HepG2 (cell line): ENCODE results near the gene MICAL3. TPM values are rescaled to one million over a fixed set of nuclear protein-coding genes. Genes with fewer than 3 reads are reported as not detected.

ENCODE experiments used
- ATF6 ChIP-seq: sonication (generic); formaldehyde crosslinking; conservative IDR thresholded peaks from 2 replicates; pipeline ENCODE4 v1.4.0; 2020; ENCODE audit warnings: missing genetic modification reagents
- BCLAF1 ChIP-seq: fragments of 450-650 bp; IDR thresholded peaks from 2 replicates; pipeline ENCODE4 v1.6.1; 2017; ENCODE audit warnings: mild to moderate bottlenecking
- BORCS8-MEF2B ChIP-seq: sonication (generic); formaldehyde crosslinking; IDR thresholded peaks from 2 replicates; pipeline ENCODE4 v1.8.0; 2022; ENCODE audit warnings: mild to moderate bottlenecking, missing genetic modification reagents
- CEBPB ChIP-seq: IDR thresholded peaks from 2 replicates; pipeline ENCODE4 v1.6.1; 2011; ENCODE audit warnings: low read depth, low read length, improper control_type of control experiment, borderline replicate concordance
- JARID2 ChIP-seq: sonication (generic); formaldehyde crosslinking; IDR thresholded peaks from 2 replicates; pipeline ENCODE4 v1.8.1; 2023; ENCODE audit warnings: missing genetic modification reagents, inconsistent platforms; ENCODE audit not compliant: insufficient replicate concordance
- MAZ ChIP-seq, 2 experiments: sonication (generic) in 1 of 2; formaldehyde crosslinking in 1 of 2; IDR thresholded peaks; 2 replicates each; pipeline versions ENCODE4 v1.5.0 to v1.6.1; 2012 to 2020; ENCODE audit warnings: low read depth in 2 of 2, mild to moderate bottlenecking in 2 of 2, borderline replicate concordance in 1 of 2, improper control_type of control experiment in 1 of 2, low read length in 1 of 2, missing genetic modification reagents in 1 of 2, moderate library complexity in 1 of 2
- SALL1 ChIP-seq: sonication (generic); formaldehyde crosslinking; IDR thresholded peaks from 2 replicates; pipeline ENCODE4 v1.8.0; 2022; ENCODE audit warnings: mild to moderate bottlenecking, missing genetic modification reagents
- SNAPC2 ChIP-seq: sonication (generic); formaldehyde crosslinking; IDR thresholded peaks from 2 replicates; pipeline ENCODE4 v1.8.1; 2022; ENCODE audit warnings: mild to moderate bottlenecking, missing genetic modification reagents
- ZFP36L1 ChIP-seq: sonication (generic); formaldehyde crosslinking; IDR thresholded peaks from 2 replicates; pipeline ENCODE4 v1.8.0; 2022; ENCODE audit warnings: mild to moderate bottlenecking, missing genetic modification reagents, moderate library complexity
- ZNF280D ChIP-seq: sonication (generic); formaldehyde crosslinking; IDR thresholded peaks from 2 replicates; pipeline ENCODE4 v1.5.1; 2020; ENCODE audit warnings: mild to moderate bottlenecking, missing genetic modification reagents
- ZNF362 ChIP-seq: sonication (generic); formaldehyde crosslinking; IDR thresholded peaks from 2 replicates; pipeline ENCODE4 v1.4.0; 2020; ENCODE audit warnings: missing genetic modification reagents, mild to moderate bottlenecking, borderline replicate concordance
- ZNF441 ChIP-seq: sonication (generic); formaldehyde crosslinking; IDR thresholded peaks from 2 replicates; pipeline ENCODE4 v1.7.0; 2021; ENCODE audit warnings: missing genetic modification reagents, borderline replicate concordance
- ZNF512B ChIP-seq: sonication (generic); formaldehyde crosslinking; IDR thresholded peaks from 2 replicates; pipeline ENCODE4 v1.5.1; 2020; ENCODE audit warnings: missing genetic modification reagents, mild to moderate bottlenecking, borderline replicate concordance
- ZNF713 ChIP-seq: sonication (generic); formaldehyde crosslinking; IDR thresholded peaks from 2 replicates; pipeline ENCODE4 v1.4.0; 2020; ENCODE audit warnings: mild to moderate bottlenecking, missing genetic modification reagents
- ZNF841 ChIP-seq: sonication (generic); formaldehyde crosslinking; IDR thresholded peaks from 2 replicates; pipeline ENCODE4 v1.8.1; 2023; ENCODE audit warnings: missing genetic modification reagents, borderline replicate concordance
- polyA plus RNA-seq, 8 experiments: library from polyadenylated mRNA; depleted of rRNA in 3 of 8; stranded (reverse) in 7 of 8; unstranded in 1 of 8; fragments of >200 nt; fragmentation: Illumina TruSeq in 4 of 8; extraction: Trizol in 4 of 8; gene quantifications; 2 replicates each; pipeline versions ENCODE4 v1.2.1 to v1.2.3, GENCODE V29; 2011 to 2016; ENCODE audit warnings: low read depth in 4 of 8, missing spikeins in 1 of 8, mixed read lengths in 1 of 8; ENCODE audit not compliant: insufficient read depth in 1 of 8
- total RNA-seq, 5 experiments: library from RNA; depleted of rRNA; stranded (reverse); fragments of >200 nt; fragmentation: Illumina TruSeq; extraction: Trizol; gene quantifications; 2 replicates each; pipeline ENCODE4 v1.2.3, GENCODE V29; 2016; ENCODE audit warnings: low read depth in 1 of 5

Gene MICAL3
- total and polyA plus RNA-seq, 2 of the 13 experiments (the other 11 are each of a cell fraction or from before 2014, with no cell fraction given) = 5.3 to 12.5 TPM

- TF ChIP-seq ZNF280D (CRISPR knock-in tag) = 0 out of 2 replicates have a peak, but pooled peaks have one; percentile 11
- TF ChIP-seq SALL1 = peak; percentile 90
- TF ChIP-seq ZNF713 (CRISPR knock-in tag) = no peak
- no peak for TF ChIP-seq ZFP36L1 (CRISPR knock-in tag)
- no peak for TF ChIP-seq ZNF362
- TF ChIP-seq BORCS8-MEF2B (CRISPR knock-in tag) = peak; percentile 30; the same call in 1 of the 2 replicates
- TF ChIP-seq ATF6 (CRISPR knock-in tag) = no peak
- no peak for TF ChIP-seq MAZ (IDR thresholded peaks at IDR 0.05; ENCODE audit: borderline replicate concordance, low read depth, low read length)
- peak; percentile 10; the same call in 1 of the 2 replicates for TF ChIP-seq MAZ (CRISPR knock-in tag; IDR thresholded peaks at IDR 0.05; ENCODE audit: low read depth)
- TF ChIP-seq ZNF512B (CRISPR knock-in tag) = no peak
- no peak for TF ChIP-seq CEBPB
- TF ChIP-seq ZNF441 (CRISPR knock-in tag) = no peak; the same call in 1 of the 2 replicates
- no peak for TF ChIP-seq ZNF841 (CRISPR knock-in tag)
- no peak for TF ChIP-seq BCLAF1
- no peak for TF ChIP-seq JARID2 (CRISPR knock-in tag)
- TF ChIP-seq SNAPC2 = no peak
These were observed 20.3 kb upstream of the MICAL3 start (continued) for GRCh38 chr22:18044548-18045271.
